HepG2 (cell line): ENCODE results near the gene PHC1. TPM values are rescaled to one million over a fixed set of nuclear protein-coding genes. Genes with fewer than 3 reads are reported as not detected.

Source experiments
- HNRNPH1 ChIP-seq: fragments of 200-400 bp; formaldehyde crosslinking; optimal IDR thresholded peaks from 2 replicates; pipeline ENCODE3; 2017; ENCODE audit warnings: mild to moderate bottlenecking, low read depth, low read length
- JUN ChIP-seq: sonication (generic); formaldehyde crosslinking; IDR thresholded peaks from 2 replicates; pipeline ENCODE4 v1.4.0; 2020; ENCODE audit warnings: mild to moderate bottlenecking, missing genetic modification reagents
- KDM5A ChIP-seq: fragments of 200-600 bp; sonication (generic); IDR thresholded peaks from 2 replicates; pipeline ENCODE4 v1.7.0; 2018; ENCODE audit warnings: antibody characterized with exemption, mild to moderate bottlenecking, low read length, borderline replicate concordance
- MTA3 ChIP-seq: sonication (generic); formaldehyde crosslinking; IDR thresholded peaks from 2 replicates; pipeline ENCODE4 v1.4.0; 2020; ENCODE audit warnings: missing genetic modification reagents
- MZF1 ChIP-seq: sonication (generic); formaldehyde crosslinking; IDR thresholded peaks from 2 replicates; pipeline ENCODE4 v1.8.1; 2023; ENCODE audit warnings: mild to moderate bottlenecking, missing genetic modification reagents, borderline replicate concordance
- RARG ChIP-seq: sonication (generic); formaldehyde crosslinking; IDR thresholded peaks from 2 replicates; pipeline ENCODE4 v1.4.0; 2020; ENCODE audit warnings: low read depth, mild to moderate bottlenecking, missing genetic modification reagents
- REL ChIP-seq: sonication (generic); formaldehyde crosslinking; conservative IDR thresholded peaks from 2 replicates; pipeline ENCODE4 v1.8.0; 2022; ENCODE audit warnings: mild to moderate bottlenecking, missing genetic modification reagents, moderate library complexity
- SNAI1 ChIP-seq: sonication (generic); formaldehyde crosslinking; IDR thresholded peaks from 2 replicates; pipeline ENCODE4 v1.5.0; 2020; ENCODE audit warnings: mild to moderate bottlenecking, missing genetic modification reagents, borderline replicate concordance
- TAF15 ChIP-seq: fragments of 200-400 bp; formaldehyde crosslinking; IDR thresholded peaks from one replicate; pipeline ENCODE4 v1.6.1; 2018; ENCODE audit warnings: mild to moderate bottlenecking, low read depth, low read length; ENCODE audit not compliant: poor library complexity, severe bottlenecking
- ZNF3 ChIP-seq: IDR thresholded peaks from 2 replicates; pipeline ENCODE4 v1.7.0; 2017; ENCODE audit warnings: inconsistent platforms
- ZNF343 ChIP-seq: sonication (generic); formaldehyde crosslinking; IDR thresholded peaks from 2 replicates; pipeline ENCODE4 v1.4.0; 2020; ENCODE audit warnings: mild to moderate bottlenecking, missing genetic modification reagents
- ZNF501 ChIP-seq: sonication (generic); formaldehyde crosslinking; IDR thresholded peaks from 2 replicates; pipeline ENCODE4 v1.5.1; 2020; ENCODE audit warnings: mild to moderate bottlenecking, moderate library complexity, missing genetic modification reagents
- ZNF562 ChIP-seq: sonication (generic); formaldehyde crosslinking; IDR thresholded peaks from 2 replicates; pipeline ENCODE4 v1.8.0; 2022; ENCODE audit warnings: missing genetic modification reagents, borderline replicate concordance
- ZNF607 ChIP-seq: sonication (generic); formaldehyde crosslinking; IDR thresholded peaks from 2 replicates; pipeline ENCODE4 v1.5.1; 2020; ENCODE audit warnings: missing genetic modification reagents, mild to moderate bottlenecking, borderline replicate concordance
- ZNF614 ChIP-seq: IDR thresholded peaks from 2 replicates; pipeline ENCODE4 v1.6.1; 2018; ENCODE audit warnings: missing biosample characterization, missing genetic modification reagents, inconsistent platforms, borderline replicate concordance
- ZNF775 ChIP-seq: sonication (generic); formaldehyde crosslinking; IDR thresholded peaks from 2 replicates; pipeline ENCODE4 v1.4.0; 2020; ENCODE audit warnings: missing genetic modification reagents, mild to moderate bottlenecking, moderate library complexity, borderline replicate concordance
- polyA plus RNA-seq, 8 experiments: library from polyadenylated mRNA; depleted of rRNA in 3 of 8; stranded (reverse) in 7 of 8; unstranded in 1 of 8; fragments of >200 nt; fragmentation: Illumina TruSeq in 4 of 8; extraction: Trizol in 4 of 8; gene quantifications; 2 replicates each; pipeline versions ENCODE4 v1.2.1 to v1.2.3, GENCODE V29; 2011 to 2016; ENCODE audit warnings: low read depth in 4 of 8, missing spikeins in 1 of 8, mixed read lengths in 1 of 8; ENCODE audit not compliant: insufficient read depth in 1 of 8
- total RNA-seq, 5 experiments: library from RNA; depleted of rRNA; stranded (reverse); fragments of >200 nt; fragmentation: Illumina TruSeq; extraction: Trizol; gene quantifications; 2 replicates each; pipeline ENCODE4 v1.2.3, GENCODE V29; 2016; ENCODE audit warnings: low read depth in 1 of 5
- TF ChIP-seq, protein P1 (sequence below): sonication (generic); formaldehyde crosslinking; IDR thresholded peaks from 2 replicates; pipeline ENCODE4 v1.4.0; 2020; ENCODE audit warnings: missing genetic modification reagents
- TF ChIP-seq, protein P2 (sequence below): sonication (generic); formaldehyde crosslinking; IDR thresholded peaks from 2 replicates; pipeline ENCODE4 v1.5.1; 2020; ENCODE audit warnings: missing genetic modification reagents, mild to moderate bottlenecking, borderline replicate concordance
- TF ChIP-seq, protein P3 (sequence below): sonication (generic); formaldehyde crosslinking; IDR thresholded peaks from 2 replicates; pipeline ENCODE4 v1.8.0; 2023; ENCODE audit warnings: mild to moderate bottlenecking, missing genetic modification reagents
- TF ChIP-seq, protein P4 (sequence below): IDR thresholded peaks from 2 replicates; pipeline ENCODE4 v1.6.1; 2016; ENCODE audit warnings: control low read depth
- TF ChIP-seq, protein P5 (sequence below): sonication (generic); formaldehyde crosslinking; IDR thresholded peaks from 2 replicates; pipeline ENCODE4 v1.4.0; 2020; ENCODE audit warnings: missing genetic modification reagents

Gene PHC1
- total and polyA plus RNA-seq, 2 of the 13 experiments (the other 11 are each of a cell fraction or from before 2014, with no cell fraction given): 9.4 to 35.0 TPM

DNA sequence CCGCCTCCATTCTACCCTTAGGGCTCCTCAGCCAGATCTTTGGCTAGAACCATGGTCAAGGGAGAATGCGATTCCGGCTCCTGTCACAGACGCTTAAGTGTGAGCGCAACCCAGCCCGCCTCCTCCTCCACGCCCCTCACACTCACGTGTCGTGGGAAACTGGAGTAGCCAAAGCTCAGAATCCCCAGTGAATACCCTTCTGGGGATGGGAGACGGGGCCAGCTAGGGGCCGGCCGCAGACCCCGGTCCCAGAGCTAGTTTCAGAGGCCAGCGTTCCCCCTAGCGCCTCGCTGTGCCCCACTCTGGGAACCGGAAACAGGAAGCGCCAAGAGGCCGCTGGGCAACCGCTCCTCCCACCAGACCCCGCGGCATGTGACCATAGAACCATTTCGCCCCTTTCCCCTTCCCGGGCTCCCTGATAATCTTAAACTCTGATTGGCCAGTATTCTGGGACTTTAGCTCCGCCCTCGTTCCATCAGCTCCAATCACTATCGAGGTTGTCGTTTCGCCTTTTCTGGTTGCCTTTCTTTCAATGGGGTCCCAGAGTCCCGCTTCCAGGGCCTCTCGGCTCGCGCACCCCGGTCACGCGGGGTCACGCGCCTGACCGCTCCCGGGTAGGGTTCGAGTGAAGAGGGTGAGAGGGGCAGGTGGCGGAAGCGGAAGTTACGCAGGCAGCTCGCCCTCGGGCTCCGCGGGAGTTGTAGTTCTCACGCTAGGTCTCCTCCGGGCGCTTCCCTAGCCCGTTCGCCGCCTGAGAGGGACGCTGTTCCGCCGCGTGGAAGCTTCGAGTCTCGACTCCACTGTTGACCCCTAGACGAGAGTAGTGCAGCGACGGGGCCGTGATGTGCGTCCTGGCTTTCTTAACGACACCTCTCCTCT is 35.3 kb downstream of the PHC1 start, which contains the start of gene M6PR (continued):
- TF ChIP-seq KDM5A: peak; percentile 78
- TF ChIP-seq ZNF562: no peak
- TF ChIP-seq, protein P1, sequence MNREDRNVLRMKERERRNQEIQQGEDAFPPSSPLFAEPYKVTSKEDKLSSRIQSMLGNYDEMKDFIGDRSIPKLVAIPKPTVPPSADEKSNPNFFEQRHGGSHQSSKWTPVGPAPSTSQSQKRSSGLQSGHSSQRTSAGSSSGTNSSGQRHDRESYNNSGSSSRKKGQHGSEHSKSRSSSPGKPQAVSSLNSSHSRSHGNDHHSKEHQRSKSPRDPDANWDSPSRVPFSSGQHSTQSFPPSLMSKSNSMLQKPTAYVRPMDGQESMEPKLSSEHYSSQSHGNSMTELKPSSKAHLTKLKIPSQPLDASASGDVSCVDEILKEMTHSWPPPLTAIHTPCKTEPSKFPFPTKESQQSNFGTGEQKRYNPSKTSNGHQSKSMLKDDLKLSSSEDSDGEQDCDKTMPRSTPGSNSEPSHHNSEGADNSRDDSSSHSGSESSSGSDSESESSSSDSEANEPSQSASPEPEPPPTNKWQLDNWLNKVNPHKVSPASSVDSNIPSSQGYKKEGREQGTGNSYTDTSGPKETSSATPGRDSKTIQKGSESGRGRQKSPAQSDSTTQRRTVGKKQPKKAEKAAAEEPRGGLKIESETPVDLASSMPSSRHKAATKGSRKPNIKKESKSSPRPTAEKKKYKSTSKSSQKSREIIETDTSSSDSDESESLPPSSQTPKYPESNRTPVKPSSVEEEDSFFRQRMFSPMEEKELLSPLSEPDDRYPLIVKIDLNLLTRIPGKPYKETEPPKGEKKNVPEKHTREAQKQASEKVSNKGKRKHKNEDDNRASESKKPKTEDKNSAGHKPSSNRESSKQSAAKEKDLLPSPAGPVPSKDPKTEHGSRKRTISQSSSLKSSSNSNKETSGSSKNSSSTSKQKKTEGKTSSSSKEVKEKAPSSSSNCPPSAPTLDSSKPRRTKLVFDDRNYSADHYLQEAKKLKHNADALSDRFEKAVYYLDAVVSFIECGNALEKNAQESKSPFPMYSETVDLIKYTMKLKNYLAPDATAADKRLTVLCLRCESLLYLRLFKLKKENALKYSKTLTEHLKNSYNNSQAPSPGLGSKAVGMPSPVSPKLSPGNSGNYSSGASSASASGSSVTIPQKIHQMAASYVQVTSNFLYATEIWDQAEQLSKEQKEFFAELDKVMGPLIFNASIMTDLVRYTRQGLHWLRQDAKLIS (CRISPR knock-in tag): no peak
- no peak; the same call in 1 of the 2 replicates for TF ChIP-seq MZF1 (CRISPR knock-in tag)
- no peak for TF ChIP-seq ZNF3 (CRISPR knock-in tag)
- no peak for TF ChIP-seq ZNF775 (CRISPR knock-in tag)
- TF ChIP-seq HNRNPH1: no peak
- no peak for TF ChIP-seq ZNF614 (CRISPR knock-in tag)
- TF ChIP-seq, protein P2, sequence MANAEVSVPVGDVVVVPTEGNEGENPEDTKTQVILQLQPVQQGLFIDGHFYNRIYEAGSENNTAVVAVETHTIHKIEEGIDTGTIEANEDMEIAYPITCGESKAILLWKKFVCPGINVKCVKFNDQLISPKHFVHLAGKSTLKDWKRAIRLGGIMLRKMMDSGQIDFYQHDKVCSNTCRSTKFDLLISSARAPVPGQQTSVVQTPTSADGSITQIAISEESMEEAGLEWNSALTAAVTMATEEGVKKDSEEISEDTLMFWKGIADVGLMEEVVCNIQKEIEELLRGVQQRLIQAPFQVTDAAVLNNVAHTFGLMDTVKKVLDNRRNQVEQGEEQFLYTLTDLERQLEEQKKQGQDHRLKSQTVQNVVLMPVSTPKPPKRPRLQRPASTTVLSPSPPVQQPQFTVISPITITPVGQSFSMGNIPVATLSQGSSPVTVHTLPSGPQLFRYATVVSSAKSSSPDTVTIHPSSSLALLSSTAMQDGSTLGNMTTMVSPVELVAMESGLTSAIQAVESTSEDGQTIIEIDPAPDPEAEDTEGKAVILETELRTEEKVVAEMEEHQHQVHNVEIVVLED (CRISPR knock-in tag): peak; percentile 78
- TF ChIP-seq, protein P3, sequence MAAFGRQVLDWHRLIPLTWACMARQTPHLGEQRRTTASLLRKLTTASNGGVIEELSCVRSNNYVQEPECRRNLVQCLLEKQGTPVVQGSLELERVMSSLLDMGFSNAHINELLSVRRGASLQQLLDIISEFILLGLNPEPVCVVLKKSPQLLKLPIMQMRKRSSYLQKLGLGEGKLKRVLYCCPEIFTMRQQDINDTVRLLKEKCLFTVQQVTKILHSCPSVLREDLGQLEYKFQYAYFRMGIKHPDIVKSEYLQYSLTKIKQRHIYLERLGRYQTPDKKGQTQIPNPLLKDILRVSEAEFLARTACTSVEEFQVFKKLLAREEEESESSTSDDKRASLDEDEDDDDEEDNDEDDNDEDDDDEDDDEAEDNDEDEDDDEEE (CRISPR knock-in tag): no peak
- TF ChIP-seq, protein P4, sequence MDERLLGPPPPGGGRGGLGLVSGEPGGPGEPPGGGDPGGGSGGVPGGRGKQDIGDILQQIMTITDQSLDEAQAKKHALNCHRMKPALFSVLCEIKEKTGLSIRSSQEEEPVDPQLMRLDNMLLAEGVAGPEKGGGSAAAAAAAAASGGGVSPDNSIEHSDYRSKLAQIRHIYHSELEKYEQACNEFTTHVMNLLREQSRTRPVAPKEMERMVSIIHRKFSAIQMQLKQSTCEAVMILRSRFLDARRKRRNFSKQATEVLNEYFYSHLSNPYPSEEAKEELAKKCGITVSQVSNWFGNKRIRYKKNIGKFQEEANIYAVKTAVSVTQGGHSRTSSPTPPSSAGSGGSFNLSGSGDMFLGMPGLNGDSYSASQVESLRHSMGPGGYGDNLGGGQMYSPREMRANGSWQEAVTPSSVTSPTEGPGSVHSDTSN: no peak
- peak; percentile 96 for TF ChIP-seq ZNF501 (CRISPR knock-in tag)
- TF ChIP-seq, protein P5, sequence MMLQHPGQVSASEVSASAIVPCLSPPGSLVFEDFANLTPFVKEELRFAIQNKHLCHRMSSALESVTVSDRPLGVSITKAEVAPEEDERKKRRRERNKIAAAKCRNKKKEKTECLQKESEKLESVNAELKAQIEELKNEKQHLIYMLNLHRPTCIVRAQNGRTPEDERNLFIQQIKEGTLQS (CRISPR knock-in tag): 0 out of 2 replicates have a peak, but pooled peaks have one; percentile 14
- TF ChIP-seq SNAI1: peak; percentile 79; the same call in 1 of the 2 replicates
- TF ChIP-seq ZNF343 (CRISPR knock-in tag): peak; percentile 83
- TF ChIP-seq JUN: no peak
- no peak for TF ChIP-seq MTA3 (CRISPR knock-in tag)
- TF ChIP-seq RARG (CRISPR knock-in tag): no peak
- TF ChIP-seq REL (CRISPR knock-in tag): no peak
- TF ChIP-seq ZNF607 (CRISPR knock-in tag): peak; percentile 42
- peak; percentile 71 for TF ChIP-seq TAF15
